MV-4-11 (cell line): ENCODE data around the gene PER1.

Experiments used
- DNase-seq: peaks from one replicate; lab custom pipeline; 2025; lab: John Stamatoyannopoulos, UW

PER1 gene

DNA sequence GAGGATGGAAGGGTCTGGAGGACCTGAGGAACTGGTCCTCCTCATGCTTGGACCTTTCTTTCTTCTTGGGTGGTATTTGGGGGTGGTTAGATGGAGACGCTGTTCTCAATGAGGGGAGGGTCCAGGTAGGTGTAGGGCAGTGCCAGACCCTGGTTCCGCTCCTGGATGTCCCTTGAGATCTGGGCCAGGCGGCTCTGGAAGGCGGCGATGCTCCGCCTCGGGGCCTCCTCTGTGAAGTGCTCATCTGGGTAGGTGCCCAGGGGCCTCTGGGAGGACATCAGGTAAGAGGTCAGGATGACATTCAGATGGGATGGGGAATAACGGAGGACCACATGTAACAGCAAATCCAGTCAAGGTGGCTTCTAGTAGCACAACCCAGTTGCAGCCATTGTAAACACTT lies 55.7 kb downstream of the PER1 start:
- no peak for DNase-seq

DNA sequence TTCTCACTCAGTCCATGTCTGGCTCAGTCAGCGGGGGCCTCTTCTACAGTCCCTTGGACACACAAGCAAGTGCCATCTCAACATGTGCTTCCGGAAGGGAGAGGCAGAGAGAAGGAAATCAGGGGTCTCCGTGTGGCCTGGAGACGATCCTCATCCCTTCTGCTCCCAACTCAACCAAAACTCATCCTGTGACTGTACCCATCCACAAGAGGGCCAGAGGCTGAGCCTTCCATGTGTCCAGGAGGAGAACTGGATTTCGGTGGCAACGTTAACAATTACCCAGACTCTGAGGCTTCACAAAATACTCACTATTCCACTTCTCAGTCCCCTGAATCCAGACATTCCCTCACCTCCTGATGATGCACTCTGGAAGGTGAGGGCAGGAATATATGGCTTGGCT lies 56.8 kb downstream of the PER1 start:
- DNase-seq, result no peak

DNA sequence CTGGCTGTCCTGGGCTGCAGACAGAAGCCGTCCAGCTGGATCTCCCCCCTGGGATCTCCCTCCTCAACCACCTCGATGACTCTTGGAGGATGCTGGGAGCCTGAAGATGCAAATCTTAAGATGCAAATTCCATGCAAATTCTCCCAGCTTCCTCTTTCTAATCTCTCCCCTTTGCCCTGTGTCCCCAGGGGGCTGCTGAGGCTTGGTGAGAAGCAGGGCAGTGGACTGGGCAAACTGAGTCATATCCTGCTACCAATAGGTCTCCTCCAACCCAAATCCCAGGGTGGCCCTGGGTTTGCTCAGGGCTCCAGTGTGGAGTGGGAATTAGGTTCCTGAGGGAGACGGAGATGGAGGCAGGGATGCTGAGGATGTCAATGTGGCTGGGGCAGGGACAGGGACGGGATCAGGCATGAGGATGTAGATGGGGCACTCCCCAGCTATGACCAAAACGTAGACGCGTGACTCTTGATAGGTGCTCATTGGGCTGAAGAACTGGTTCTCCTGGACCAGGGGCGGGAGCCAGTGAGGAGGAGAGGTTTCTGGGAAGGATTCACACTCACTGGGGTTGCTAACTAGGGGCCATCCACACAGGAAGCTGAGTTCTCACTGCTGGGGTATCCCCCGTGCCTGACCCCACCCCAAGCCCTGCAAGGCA lies 61.0 kb downstream of the PER1 start:
- DNase-seq, result peak; percentile 21
